WTC11 (cell line): ENCODE measurements around the gene IGFBP4.

Experiments
- ATF1 ChIP-seq: sonication (generic); formaldehyde crosslinking; IDR thresholded peaks from 2 replicates; pipeline ENCODE4 v1.8.1; 2023; ENCODE audit warnings: mild to moderate bottlenecking, moderate library complexity, missing genetic modification reagents
- CREB1 ChIP-seq: sonication (generic); formaldehyde crosslinking; IDR thresholded peaks from 2 replicates; pipeline ENCODE4 v1.8.0; 2023; ENCODE audit warnings: mild to moderate bottlenecking, missing genetic modification reagents
- CREM ChIP-seq: sonication (generic); formaldehyde crosslinking; IDR thresholded peaks from 2 replicates; pipeline ENCODE4 v1.8.1; 2022; ENCODE audit warnings: mild to moderate bottlenecking, missing genetic modification reagents, moderate library complexity
- SP1 ChIP-seq: sonication (generic); formaldehyde crosslinking; conservative IDR thresholded peaks from 2 replicates; pipeline ENCODE4 v1.8.1; 2022; ENCODE audit warnings: missing genetic modification reagents
- TF ChIP-seq, protein P1 (sequence below): fragments of 200-600 bp; IDR thresholded peaks from 2 replicates; pipeline ENCODE4 v1.8.0; 2022; ENCODE audit warnings: antibody characterized with exemption
- TF ChIP-seq, protein P2 (sequence below): sonication (generic); formaldehyde crosslinking; IDR thresholded peaks from 2 replicates; pipeline ENCODE4 v1.8.1; 2023; ENCODE audit warnings: mild to moderate bottlenecking, missing genetic modification reagents

DNA sequence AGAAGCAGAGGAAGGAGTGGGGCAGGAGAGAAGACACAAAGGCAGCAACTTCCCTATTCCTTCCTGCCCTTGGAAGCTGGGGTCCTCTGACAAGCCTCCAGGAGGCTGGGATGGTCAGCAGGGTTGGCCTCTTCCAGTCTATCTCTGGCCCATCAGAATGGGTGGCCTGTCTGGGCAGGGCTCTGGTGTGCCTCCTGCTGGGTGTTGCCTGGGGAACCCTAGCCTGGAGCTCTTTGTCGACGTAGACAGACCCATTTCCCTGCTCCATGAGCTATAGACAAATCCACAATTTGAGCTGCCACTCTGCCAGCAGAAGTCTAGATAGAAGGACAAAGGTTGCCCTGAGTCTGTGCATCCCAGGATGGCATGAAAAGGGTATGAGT lies 11.4 kb downstream of the IGFBP4 start:
- TF ChIP-seq CREB1 (CRISPR knock-in tag): no peak
- no peak for TF ChIP-seq ATF1 (CRISPR knock-in tag)
- TF ChIP-seq CREM (CRISPR knock-in tag): no peak
- TF ChIP-seq, protein P1, sequence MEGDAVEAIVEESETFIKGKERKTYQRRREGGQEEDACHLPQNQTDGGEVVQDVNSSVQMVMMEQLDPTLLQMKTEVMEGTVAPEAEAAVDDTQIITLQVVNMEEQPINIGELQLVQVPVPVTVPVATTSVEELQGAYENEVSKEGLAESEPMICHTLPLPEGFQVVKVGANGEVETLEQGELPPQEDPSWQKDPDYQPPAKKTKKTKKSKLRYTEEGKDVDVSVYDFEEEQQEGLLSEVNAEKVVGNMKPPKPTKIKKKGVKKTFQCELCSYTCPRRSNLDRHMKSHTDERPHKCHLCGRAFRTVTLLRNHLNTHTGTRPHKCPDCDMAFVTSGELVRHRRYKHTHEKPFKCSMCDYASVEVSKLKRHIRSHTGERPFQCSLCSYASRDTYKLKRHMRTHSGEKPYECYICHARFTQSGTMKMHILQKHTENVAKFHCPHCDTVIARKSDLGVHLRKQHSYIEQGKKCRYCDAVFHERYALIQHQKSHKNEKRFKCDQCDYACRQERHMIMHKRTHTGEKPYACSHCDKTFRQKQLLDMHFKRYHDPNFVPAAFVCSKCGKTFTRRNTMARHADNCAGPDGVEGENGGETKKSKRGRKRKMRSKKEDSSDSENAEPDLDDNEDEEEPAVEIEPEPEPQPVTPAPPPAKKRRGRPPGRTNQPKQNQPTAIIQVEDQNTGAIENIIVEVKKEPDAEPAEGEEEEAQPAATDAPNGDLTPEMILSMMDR: no peak
- TF ChIP-seq, protein P2, sequence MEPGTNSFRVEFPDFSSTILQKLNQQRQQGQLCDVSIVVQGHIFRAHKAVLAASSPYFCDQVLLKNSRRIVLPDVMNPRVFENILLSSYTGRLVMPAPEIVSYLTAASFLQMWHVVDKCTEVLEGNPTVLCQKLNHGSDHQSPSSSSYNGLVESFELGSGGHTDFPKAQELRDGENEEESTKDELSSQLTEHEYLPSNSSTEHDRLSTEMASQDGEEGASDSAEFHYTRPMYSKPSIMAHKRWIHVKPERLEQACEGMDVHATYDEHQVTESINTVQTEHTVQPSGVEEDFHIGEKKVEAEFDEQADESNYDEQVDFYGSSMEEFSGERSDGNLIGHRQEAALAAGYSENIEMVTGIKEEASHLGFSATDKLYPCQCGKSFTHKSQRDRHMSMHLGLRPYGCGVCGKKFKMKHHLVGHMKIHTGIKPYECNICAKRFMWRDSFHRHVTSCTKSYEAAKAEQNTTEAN (CRISPR knock-in tag): no peak
- no peak for TF ChIP-seq SP1 (CRISPR knock-in tag)
